Smooth muscle cell (in vitro differentiated cells): ENCODE results near the gene SH3RF1. TPM values are rescaled to one million over a fixed set of nuclear protein-coding genes. Genes with fewer than 3 reads are reported as not detected.

ENCODE experiments used
- DNase-seq: peaks from one replicate; lab custom pipeline; 2025; ENCODE audit not compliant: unreplicated experiment; lab: John Stamatoyannopoulos, UW
- H2AFZ ChIP-seq: fragments of 200-600 bp; sonication (generic); 2 replicates; pipeline ENCODE4 v1.6.0; 2016; ENCODE audit warnings: antibody characterized with exemption, low read depth, mild to moderate bottlenecking
- H3F3A ChIP-seq: fragments of 200-600 bp; sonication (generic); 2 replicates; pipeline ENCODE4 v1.6.0; 2017; ENCODE audit warnings: antibody characterized with exemption, low read depth
- H3K27ac ChIP-seq: fragments of 200-600 bp; sonication (generic); 2 replicates; pipeline ENCODE4 v1.5.1; 2016; ENCODE audit warnings: low read depth, mild to moderate bottlenecking
- H3K27me3 ChIP-seq: fragments of 200-600 bp; sonication (generic); 2 replicates; pipeline ENCODE4 v1.6.1; 2016; ENCODE audit warnings: low read depth, mild to moderate bottlenecking
- H3K36me3 ChIP-seq: fragments of 200-600 bp; sonication (generic); 2 replicates; pipeline ENCODE4 v1.5.1; 2016; ENCODE audit warnings: low read depth
- H3K4me1 ChIP-seq: fragments of 200-600 bp; sonication (generic); 2 replicates; pipeline ENCODE4 v1.5.1; 2016; ENCODE audit warnings: low read depth
- H3K4me2 ChIP-seq: fragments of 200-600 bp; sonication (generic); 2 replicates; pipeline ENCODE4 v1.6.0; 2016; ENCODE audit warnings: mild to moderate bottlenecking
- H3K4me3 ChIP-seq: fragments of 200-600 bp; sonication (generic); 2 replicates; pipeline ENCODE4 v1.5.1; 2016; ENCODE audit warnings: mild to moderate bottlenecking
- H3K79me2 ChIP-seq: fragments of 200-600 bp; sonication (generic); 2 replicates; pipeline ENCODE4 v1.6.0; 2016; ENCODE audit warnings: low read depth, mild to moderate bottlenecking
- H3K9ac ChIP-seq: fragments of 200-600 bp; sonication (generic); 2 replicates; pipeline ENCODE4 v1.6.0; 2016; ENCODE audit warnings: low read depth
- H3K9me3 ChIP-seq: fragments of 200-600 bp; sonication (generic); replicated peaks from 2 replicates; pipeline ENCODE4 v1.5.1; 2016; ENCODE audit warnings: low read depth
- H4K20me1 ChIP-seq: fragments of 200-600 bp; sonication (generic); 2 replicates; pipeline ENCODE4 v1.6.0; 2016; ENCODE audit warnings: low read depth
- CTCF ChIP-seq: fragments of 200-600 bp; sonication (generic); IDR thresholded peaks from 2 replicates; pipeline ENCODE4 v1.5.1; 2017; ENCODE audit warnings: borderline replicate concordance, mild to moderate bottlenecking, antibody characterized with exemption; ENCODE audit not compliant: insufficient read depth, poor library complexity, severe bottlenecking
- WGBS: methylation state at CpG from one replicate; pipeline ENCODE4 v1.1.7; 2016; ENCODE audit warnings: low lambda C conversion rate; 5-methylcytosine and 5-hydroxymethylcytosine counted together
- polyA plus RNA-seq: library from polyadenylated mRNA; unstranded; fragments of >200 nt; fragmentation: Nextera tagmentation; extraction: Ambion mirVana; gene quantifications from 2 replicates; pipeline ENCODE4 v1.2.1, GENCODE V29; 2016
- total RNA-seq: library from RNA; depleted of rRNA; stranded (reverse); fragments of >200 nt; gene quantifications from 2 replicates; pipeline ENCODE4 v1.2.3, GENCODE V29; 2014

Gene SH3RF1
- total and polyA plus RNA-seq, 2 experiments from 2014 or later = 9.4 to 10.2 TPM

GRCh38 chr4:169084954-169085353, 185.8 kb downstream of the SH3RF1 start:
- no peak overlapping the region for H3K4me2 ChIP-seq
- no peak overlapping the region for H3K9ac ChIP-seq
- no peaks in the 10 kb centered on the region for H3K79me2 ChIP-seq
- H3F3A ChIP-seq = peaks cover 11% of the 10 kb centered on the region
- H3K27me3 ChIP-seq = no peaks in the 10 kb centered on the region
- no peak for DNase-seq
- no peaks in the 10 kb centered on the region for H3K9me3 ChIP-seq
- TF ChIP-seq CTCF = no peak
- H3K36me3 ChIP-seq = no peaks in the 10 kb centered on the region
- H3K4me3 ChIP-seq = no peak overlapping the region
- WGBS = 77% methylated on average over 4 of the region's 4 CpGs
- no peaks in the 10 kb centered on the region for H4K20me1 ChIP-seq
- H3K4me1 ChIP-seq = no peaks in the 10 kb centered on the region
- H3K27ac ChIP-seq = no peak overlapping the region
- H2AFZ ChIP-seq = no peak overlapping the region

- Histone ChIP-seq H3K4me1 (no peaks in the 10 kb centered on the region), H3K27ac (peak overlapping the region; percentile 84), H3K9me3 (no peaks in the 10 kb centered on the region), H2AFZ (no peak overlapping the region), H3K9ac (no peak overlapping the region), H3K79me2 (no peaks in the 10 kb centered on the region), H4K20me1 (no peaks in the 10 kb centered on the region), H3K4me3 (no peak overlapping the region), H3K27me3 (no peaks in the 10 kb centered on the region), H3F3A (peaks cover 19% of the 10 kb centered on the region), H3K4me2 (peak overlapping the region; percentile 67), H3K36me3 (no peaks in the 10 kb centered on the region)
- DNase-seq = no peak
- 28% methylated on average over 2 of the region's 2 CpGs for WGBS
- TF ChIP-seq CTCF = no peak
These were observed 189.8 kb downstream of the SH3RF1 start for GRCh38 chr4:169080981-169081380.

- H4K20me1 ChIP-seq = no peaks in the 10 kb centered on the region
- H2AFZ ChIP-seq = no peak overlapping the region
- H3K79me2 ChIP-seq = no peaks in the 10 kb centered on the region
- H3K4me3 ChIP-seq = peak overlapping the region; percentile 9
- DNase-seq = no peak
- H3K9me3 ChIP-seq = no peaks in the 10 kb centered on the region
- peak overlapping the region; percentile 67 for H3K4me2 ChIP-seq
- no peak for TF ChIP-seq CTCF
- H3K4me1 ChIP-seq = no peaks in the 10 kb centered on the region
- H3K27ac ChIP-seq = peak overlapping the region; percentile 84
- H3K36me3 ChIP-seq = no peaks in the 10 kb centered on the region
- H3F3A ChIP-seq = peaks cover 19% of the 10 kb centered on the region
- 36% methylated on average over 19 of the region's 19 CpGs for WGBS
- H3K9ac ChIP-seq = peak overlapping the region; percentile 2
- H3K27me3 ChIP-seq = no peaks in the 10 kb centered on the region
These were observed 190.6 kb downstream of the SH3RF1 start for GRCh38 chr4:169079942-169080827.

GRCh38 chr4:169074117-169074516, 196.6 kb downstream of the SH3RF1 start:
- H3K36me3 ChIP-seq = no peaks in the 10 kb centered on the region
- no peaks in the 10 kb centered on the region for H4K20me1 ChIP-seq
- TF ChIP-seq CTCF = no peak
- no peak overlapping the region for H3K9ac ChIP-seq
- no peaks in the 10 kb centered on the region for H3K9me3 ChIP-seq
- H3K27ac ChIP-seq = no peak overlapping the region
- H3K27me3 ChIP-seq = no peaks in the 10 kb centered on the region
- 92% methylated on average over 7 of the region's 7 CpGs for WGBS
- no peak overlapping the region for H3K4me3 ChIP-seq
- H3K79me2 ChIP-seq = no peaks in the 10 kb centered on the region
- no peak overlapping the region for H2AFZ ChIP-seq
- H3K4me1 ChIP-seq = peaks cover 24% of the 10 kb centered on the region
- no peaks in the 10 kb centered on the region for H3F3A ChIP-seq
- H3K4me2 ChIP-seq = no peak overlapping the region
- no peak for DNase-seq
